Panc1 (cell line): ENCODE results near the gene UVSSA.

Source experiments
- CTCF ChIP-seq: fragments of 450-650 bp; IDR thresholded peaks from 2 replicates; pipeline ENCODE4 v1.5.1; 2017; ENCODE audit warnings: mild to moderate bottlenecking
- POLR2AphosphoS5 ChIP-seq: IDR thresholded peaks from 2 replicates; pipeline ENCODE4 v1.6.1; 2012; ENCODE audit warnings: mild to moderate bottlenecking, low read depth, low read length, moderate library complexity
- REST ChIP-seq, 2 experiments: IDR thresholded peaks; 2 replicates each; pipeline ENCODE4 v1.6.1; 2011 to 2012; ENCODE audit warnings: low read depth in 2 of 2, control low read depth in 1 of 2, low read length in 1 of 2, mild to moderate bottlenecking in 1 of 2, moderate library complexity in 1 of 2; ENCODE audit not compliant: insufficient read depth in 1 of 2
- TCF7L2 ChIP-seq: IDR thresholded peaks from 2 replicates; pipeline ENCODE4 v1.6.1; 2011; ENCODE audit warnings: mild to moderate bottlenecking, low read depth, low read length, inconsistent platforms

- TF ChIP-seq CTCF, result no peak
- no peak for TF ChIP-seq REST (IDR thresholded peaks at IDR 0.05; ENCODE audit: insufficient read depth in 1 of 2, low read depth in 2 of 2, low read length in 1 of 2)
- TF ChIP-seq TCF7L2, result no peak
- TF ChIP-seq POLR2AphosphoS5, result no peak
Observed at GRCh38 chr4:1403177-1403583, 56.2 kb downstream of the UVSSA start.
